Hepatocyte (in vitro differentiated cells): Measurements from ENCODE around the gene PPP1R14B. TPM values are rescaled to one million over a fixed set of nuclear protein-coding genes. Genes with fewer than 3 reads are reported as not detected.

Source experiments
- DNase-seq: peaks from one replicate; pipeline ENCODE4 v3.0.0-alpha.2; 2016; ENCODE audit warnings: low spot score
- H2AFZ ChIP-seq: fragments of 200-600 bp; sonication (generic); 2 replicates; pipeline ENCODE4 v1.6.0; 2016; ENCODE audit warnings: antibody characterized with exemption, mild to moderate bottlenecking
- H3K27ac ChIP-seq: fragments of 200-600 bp; sonication (generic); 2 replicates; pipeline ENCODE4 v1.5.1; 2016; ENCODE audit warnings: mild to moderate bottlenecking
- H3K27me3 ChIP-seq: fragments of 200-600 bp; sonication (generic); 2 replicates; pipeline ENCODE4 v1.6.1; 2016
- H3K36me3 ChIP-seq: fragments of 200-600 bp; sonication (generic); replicated peaks from 2 replicates; pipeline ENCODE4 v1.5.1; 2016; ENCODE audit warnings: low read depth; ENCODE audit not compliant: insufficient read depth
- H3K4me1 ChIP-seq: fragments of 200-600 bp; sonication (generic); 2 replicates; pipeline ENCODE4 v1.5.1; 2016; ENCODE audit warnings: mild to moderate bottlenecking, moderate library complexity; ENCODE audit not compliant: insufficient read depth
- H3K4me2 ChIP-seq: fragments of 200-600 bp; sonication (generic); 2 replicates; pipeline ENCODE4 v1.6.0; 2016
- H3K4me3 ChIP-seq: fragments of 200-600 bp; sonication (generic); 2 replicates; pipeline ENCODE4 v1.5.1; 2016; ENCODE audit warnings: mild to moderate bottlenecking
- H3K79me2 ChIP-seq: fragments of 200-600 bp; sonication (generic); 2 replicates; pipeline ENCODE4 v1.6.0; 2017; ENCODE audit warnings: mild to moderate bottlenecking
- H3K9me2 ChIP-seq: fragments of 200-600 bp; sonication (generic); replicated peaks from 2 replicates; pipeline ENCODE4 v1.6.0; 2017; ENCODE audit warnings: mild to moderate bottlenecking; ENCODE audit not compliant: insufficient read depth
- H3K9me3 ChIP-seq: fragments of 200-600 bp; sonication (generic); 2 replicates; pipeline ENCODE4 v1.5.1; 2016; ENCODE audit warnings: low read depth, mild to moderate bottlenecking
- H4K20me1 ChIP-seq: fragments of 200-600 bp; sonication (generic); 2 replicates; pipeline ENCODE4 v1.6.0; 2016; ENCODE audit warnings: mild to moderate bottlenecking; ENCODE audit not compliant: insufficient read depth, poor library complexity, severe bottlenecking
- EZH2 ChIP-seq: fragments of 200-600 bp; sonication (generic); IDR thresholded peaks from 2 replicates; pipeline ENCODE4 v1.6.1; 2016; ENCODE audit warnings: antibody characterized with exemption, mild to moderate bottlenecking, borderline replicate concordance
- EZH2phosphoT487 ChIP-seq: fragments of 200-600 bp; sonication (generic); IDR thresholded peaks from one replicate; pipeline ENCODE4 v1.6.1; 2018; ENCODE audit warnings: antibody characterized with exemption, mild to moderate bottlenecking, low read depth, moderate library complexity; ENCODE audit not compliant: unreplicated experiment, severe bottlenecking
- WGBS: methylation state at CpG from one replicate; pipeline ENCODE4 v1.1.6; 2016; ENCODE audit warnings: low lambda C conversion rate; ENCODE audit errors: missing lambda C conversion rate; 5-methylcytosine and 5-hydroxymethylcytosine counted together
- polyA plus RNA-seq: library from polyadenylated mRNA; unstranded; fragments of >200 nt; fragmentation: Nextera tagmentation; extraction: Ambion mirVana; gene quantifications from 2 replicates; pipeline ENCODE4 v1.2.1, GENCODE V29; 2016
- total RNA-seq: library from RNA; depleted of rRNA; stranded (reverse); fragments of >200 nt; gene quantifications from 2 replicates; pipeline ENCODE4 v1.2.3, GENCODE V29; 2014
- TF ChIP-seq, protein P1 (sequence below): fragments of 200-600 bp; sonication (generic); IDR thresholded peaks from 2 replicates; pipeline ENCODE4 v1.5.1; 2016; ENCODE audit warnings: antibody characterized with exemption, mild to moderate bottlenecking; ENCODE audit not compliant: poor library complexity

The PPP1R14B gene
- total and polyA plus RNA-seq, 2 experiments from 2014 or later: 86.8 to 229 TPM

DNA sequence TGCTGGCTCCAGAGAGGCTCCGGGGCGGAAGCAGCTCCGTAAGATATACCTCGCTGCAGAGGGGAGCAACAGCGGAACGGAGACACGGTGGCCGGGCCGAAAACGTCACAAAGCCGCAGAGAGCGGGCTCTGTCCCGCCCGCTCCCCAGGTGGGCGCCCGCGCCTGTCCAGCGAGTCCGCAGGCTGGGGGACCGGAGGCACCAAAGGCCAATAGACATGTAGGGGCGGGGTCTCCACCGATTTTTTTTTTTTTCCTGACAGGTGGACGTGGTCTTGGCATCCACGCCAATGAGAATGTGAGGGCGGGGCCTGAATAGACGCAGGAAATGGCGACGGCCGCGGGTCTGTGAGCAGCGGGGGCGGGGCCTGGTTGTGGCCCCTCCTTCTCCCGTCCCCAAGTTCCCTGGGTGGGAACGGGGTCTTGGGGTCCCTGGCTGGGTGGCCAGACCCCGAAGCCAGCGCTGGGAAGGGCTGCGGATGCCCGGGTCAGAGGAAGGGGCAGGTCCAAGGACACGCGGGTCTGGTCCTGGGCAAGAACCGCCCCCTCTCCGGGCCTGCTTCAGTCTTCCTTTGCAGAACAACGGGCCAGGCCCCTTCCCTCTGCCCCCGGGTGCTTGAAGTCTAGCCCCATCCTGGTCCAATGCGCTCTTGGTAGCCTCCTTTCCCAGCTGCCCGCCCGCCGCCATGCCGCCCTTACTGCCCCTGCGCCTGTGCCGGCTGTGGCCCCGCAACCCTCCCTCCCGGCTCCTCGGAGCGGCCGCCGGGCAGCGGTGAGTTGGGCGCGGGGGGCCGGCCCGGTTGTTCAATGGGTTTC, 16.4 kb downstream of the PPP1R14B start, which contains the start of gene DNAJC4:
Gene DNAJC4, plus strand, starts transcription at position 378 of the 814 bp plus-strand sequence. Its CDS starts 307 bp downstream, at position 685.
- H3K79me2 ChIP-seq: peaks cover 40% of the 10 kb centered on the region
- peaks cover 4% of the 10 kb centered on the region for H4K20me1 ChIP-seq
- H3K4me1 ChIP-seq: peaks cover 15% of the 10 kb centered on the region
- H3K36me3 ChIP-seq: no peaks in the 10 kb centered on the region
- TF ChIP-seq EZH2phosphoT487 (no peak), EZH2 (no peak)
- TF ChIP-seq, protein P1, sequence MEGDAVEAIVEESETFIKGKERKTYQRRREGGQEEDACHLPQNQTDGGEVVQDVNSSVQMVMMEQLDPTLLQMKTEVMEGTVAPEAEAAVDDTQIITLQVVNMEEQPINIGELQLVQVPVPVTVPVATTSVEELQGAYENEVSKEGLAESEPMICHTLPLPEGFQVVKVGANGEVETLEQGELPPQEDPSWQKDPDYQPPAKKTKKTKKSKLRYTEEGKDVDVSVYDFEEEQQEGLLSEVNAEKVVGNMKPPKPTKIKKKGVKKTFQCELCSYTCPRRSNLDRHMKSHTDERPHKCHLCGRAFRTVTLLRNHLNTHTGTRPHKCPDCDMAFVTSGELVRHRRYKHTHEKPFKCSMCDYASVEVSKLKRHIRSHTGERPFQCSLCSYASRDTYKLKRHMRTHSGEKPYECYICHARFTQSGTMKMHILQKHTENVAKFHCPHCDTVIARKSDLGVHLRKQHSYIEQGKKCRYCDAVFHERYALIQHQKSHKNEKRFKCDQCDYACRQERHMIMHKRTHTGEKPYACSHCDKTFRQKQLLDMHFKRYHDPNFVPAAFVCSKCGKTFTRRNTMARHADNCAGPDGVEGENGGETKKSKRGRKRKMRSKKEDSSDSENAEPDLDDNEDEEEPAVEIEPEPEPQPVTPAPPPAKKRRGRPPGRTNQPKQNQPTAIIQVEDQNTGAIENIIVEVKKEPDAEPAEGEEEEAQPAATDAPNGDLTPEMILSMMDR: no peak
- peak; percentile 96 for DNase-seq
- H3K9me3 ChIP-seq: no peaks in the 10 kb centered on the region
- no peaks in the 10 kb centered on the region for H3K9me2 ChIP-seq
- peak within 1 kb of the TSS; percentile 78 for H3K27ac ChIP-seq
- peak within 1 kb of the TSS; percentile 68 for H3K4me3 ChIP-seq
- under 1% methylated on average over 43 of the region's 62 CpGs for WGBS
- peak within 1 kb of the TSS; percentile 97 for H3K4me2 ChIP-seq
- H2AFZ ChIP-seq: peak within 1 kb of the TSS; percentile 55
- no peaks in the 10 kb centered on the region for H3K27me3 ChIP-seq

DNA sequence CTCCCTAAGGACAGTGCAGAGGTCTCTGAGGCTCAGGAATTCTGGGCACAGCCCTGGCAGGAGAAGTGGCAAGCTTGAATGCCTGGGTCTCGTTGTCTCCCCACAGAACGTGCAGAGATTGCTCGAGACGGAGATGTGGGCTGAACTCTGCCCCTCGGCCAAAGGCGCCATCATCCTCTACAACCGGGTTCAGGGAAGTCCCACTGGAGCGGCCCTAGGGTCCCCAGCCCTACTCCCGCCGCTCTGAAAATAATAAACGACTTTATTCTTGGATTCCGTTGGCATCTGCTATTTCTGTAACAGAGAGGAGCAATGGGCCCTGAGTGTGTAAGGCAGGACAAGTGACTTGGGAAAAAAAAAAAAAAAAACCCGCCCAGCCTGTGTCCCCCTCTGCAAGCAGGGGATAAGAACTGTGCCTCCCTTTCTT, 17.0 kb downstream of the PPP1R14B start:
- 60% methylated on average over 13 of the region's 13 CpGs for WGBS
- Histone ChIP-seq H3K9me2 (no peaks in the 10 kb centered on the region), H2AFZ (peak overlapping the region; percentile 14), H3K27me3 (no peaks in the 10 kb centered on the region), H3K4me2 (peak overlapping the region; percentile 97), H3K4me1 (peaks cover 22% of the 10 kb centered on the region), H3K9me3 (no peaks in the 10 kb centered on the region), H4K20me1 (no peaks in the 10 kb centered on the region), H3K27ac (peak overlapping the region; percentile 45), H3K79me2 (peaks cover 39% of the 10 kb centered on the region), H3K4me3 (peak overlapping the region; percentile 9), H3K36me3 (no peaks in the 10 kb centered on the region)
- DNase-seq: no peak
- TF ChIP-seq EZH2: no peak

DNA sequence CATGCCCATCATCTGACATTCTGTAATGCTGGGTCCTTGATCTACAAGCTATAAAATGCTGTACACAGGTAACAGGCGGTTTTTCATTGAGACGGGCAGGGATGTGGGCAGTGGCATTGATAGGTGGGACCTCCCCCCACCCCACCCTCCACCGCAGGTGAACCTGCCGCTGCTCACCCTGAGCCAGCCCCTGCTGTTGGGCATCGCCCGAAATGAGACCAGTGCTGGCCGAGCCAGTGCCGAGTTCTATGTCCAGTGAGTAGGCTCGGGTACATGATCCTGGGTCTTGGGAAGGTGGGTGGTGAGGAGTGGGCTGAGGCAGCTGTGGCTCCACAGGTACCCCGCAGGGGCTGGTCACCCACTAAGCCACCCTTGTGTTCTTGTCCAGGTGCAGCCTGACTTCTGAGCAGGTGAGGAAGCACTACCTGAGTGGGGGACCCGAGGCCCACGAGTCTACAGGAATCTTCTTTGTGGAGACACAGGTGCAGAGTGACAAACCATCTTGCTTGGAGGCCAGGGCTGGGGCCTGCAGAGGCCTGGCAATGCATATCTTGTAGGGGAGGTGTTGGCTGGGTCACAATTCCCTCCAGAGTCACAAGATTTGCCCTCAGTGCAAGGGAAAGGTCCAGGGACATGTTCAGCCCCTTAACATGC, 17.5 kb downstream of the PPP1R14B start:
- Histone ChIP-seq H3K9me2 (no peaks in the 10 kb centered on the region), H3K27ac (peak overlapping the region; percentile 45), H3K36me3 (no peaks in the 10 kb centered on the region), H3K4me3 (no peak overlapping the region), H3K9me3 (no peaks in the 10 kb centered on the region), H2AFZ (no peak overlapping the region), H3K4me2 (peak overlapping the region; percentile 97), H3K4me1 (peaks cover 22% of the 10 kb centered on the region), H3K79me2 (peaks cover 39% of the 10 kb centered on the region), H3K27me3 (no peaks in the 10 kb centered on the region), H4K20me1 (no peaks in the 10 kb centered on the region)
- DNase-seq: no peak
- no peak for TF ChIP-seq EZH2phosphoT487
- TF ChIP-seq, protein P1: no peak
- TF ChIP-seq EZH2: no peak
- 92% methylated on average over 11 of the region's 12 CpGs for WGBS
